Endothelial cell of umbilical vein (primary cell): ENCODE measurements around the gene LMNA.

Experiments
- EZH2 ChIP-seq: IDR thresholded peaks from 2 replicates; pipeline ENCODE4 v1.6.1; 2012; ENCODE audit warnings: borderline replicate concordance, low read depth, mild to moderate bottlenecking, moderate library complexity, low read length, inconsistent platforms; ENCODE audit not compliant: severe bottlenecking
- GATA2 ChIP-seq: IDR thresholded peaks from 2 replicates; pipeline ENCODE4 v1.7.0; 2011; ENCODE audit warnings: low read depth, mild to moderate bottlenecking, moderate library complexity, mixed read lengths, low read length; ENCODE audit not compliant: insufficient read length, insufficient read depth
- TF ChIP-seq, protein P1 (sequence below), 2 donors: IDR thresholded peaks; 1 replicate in 1 of 2; 2 replicates in 1 of 2; pipeline ENCODE4 v1.5.1; 2011; ENCODE audit warnings: low read length in 2 of 2, mild to moderate bottlenecking in 2 of 2, moderate library complexity in 2 of 2, control low read depth in 1 of 2, inconsistent platforms in 1 of 2, low read depth in 1 of 2; ENCODE audit not compliant: insufficient read depth in 1 of 2; ENCODE audit errors: extremely low read depth in 1 of 2
- TF ChIP-seq, protein P2 (sequence below): IDR thresholded peaks from 2 replicates; pipeline ENCODE4 v1.6.1; 2011; ENCODE audit not compliant: insufficient read depth, insufficient read length

DNA sequence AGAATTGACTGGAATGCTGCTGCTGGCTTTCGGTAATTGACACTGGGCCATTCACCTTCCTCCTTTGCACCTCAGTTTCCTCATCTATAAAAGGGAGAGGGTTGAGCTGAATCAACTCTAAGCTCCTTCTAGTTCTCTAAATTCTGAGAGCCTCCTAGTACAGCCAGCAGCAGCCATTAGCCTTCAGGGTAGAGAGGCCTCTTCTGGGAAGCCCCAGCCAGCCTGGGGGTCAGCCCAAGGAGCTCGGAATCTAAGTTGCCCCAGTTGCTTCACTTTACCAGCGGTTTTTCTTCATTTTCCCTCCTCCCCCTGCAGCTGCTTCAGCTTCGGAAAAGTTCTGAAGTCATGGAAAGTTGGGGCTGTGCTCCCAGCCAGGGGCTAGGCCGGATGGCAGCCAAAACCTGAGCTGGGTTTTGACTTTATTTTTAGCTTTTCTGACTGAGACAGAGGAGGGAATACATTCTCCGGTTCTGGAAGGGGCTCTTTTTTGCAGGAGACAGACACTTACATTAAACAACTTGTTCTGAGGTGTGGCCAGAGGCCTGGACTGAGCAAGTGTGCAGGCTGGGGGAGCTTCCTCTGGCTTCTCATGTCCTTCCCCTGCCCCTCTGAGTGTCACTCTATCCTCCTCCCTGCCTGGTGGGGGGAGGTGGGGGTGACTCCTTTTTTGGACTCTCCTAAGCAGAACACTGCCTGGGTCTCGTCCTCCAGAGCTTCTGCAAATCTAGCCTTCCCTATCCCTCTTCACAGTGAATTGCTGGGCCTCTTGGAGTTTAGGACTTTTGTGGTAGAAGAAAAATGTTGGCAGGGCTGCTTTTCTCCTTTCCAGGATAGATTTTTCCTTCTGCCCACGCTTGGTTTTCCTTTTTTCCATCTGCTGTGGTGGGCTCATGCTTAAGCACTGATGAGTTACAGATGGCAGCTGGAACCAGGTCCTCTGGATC is 14.4 kb downstream of the LMNA start:
- TF ChIP-seq, protein P1, sequence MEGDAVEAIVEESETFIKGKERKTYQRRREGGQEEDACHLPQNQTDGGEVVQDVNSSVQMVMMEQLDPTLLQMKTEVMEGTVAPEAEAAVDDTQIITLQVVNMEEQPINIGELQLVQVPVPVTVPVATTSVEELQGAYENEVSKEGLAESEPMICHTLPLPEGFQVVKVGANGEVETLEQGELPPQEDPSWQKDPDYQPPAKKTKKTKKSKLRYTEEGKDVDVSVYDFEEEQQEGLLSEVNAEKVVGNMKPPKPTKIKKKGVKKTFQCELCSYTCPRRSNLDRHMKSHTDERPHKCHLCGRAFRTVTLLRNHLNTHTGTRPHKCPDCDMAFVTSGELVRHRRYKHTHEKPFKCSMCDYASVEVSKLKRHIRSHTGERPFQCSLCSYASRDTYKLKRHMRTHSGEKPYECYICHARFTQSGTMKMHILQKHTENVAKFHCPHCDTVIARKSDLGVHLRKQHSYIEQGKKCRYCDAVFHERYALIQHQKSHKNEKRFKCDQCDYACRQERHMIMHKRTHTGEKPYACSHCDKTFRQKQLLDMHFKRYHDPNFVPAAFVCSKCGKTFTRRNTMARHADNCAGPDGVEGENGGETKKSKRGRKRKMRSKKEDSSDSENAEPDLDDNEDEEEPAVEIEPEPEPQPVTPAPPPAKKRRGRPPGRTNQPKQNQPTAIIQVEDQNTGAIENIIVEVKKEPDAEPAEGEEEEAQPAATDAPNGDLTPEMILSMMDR (IDR thresholded peaks at IDR 0.05; ENCODE audit: extremely low read depth in 1 of 2, insufficient read depth in 1 of 2, low read depth in 1 of 2, low read length in 2 of 2), result no peak
- TF ChIP-seq EZH2, result no peak
- no peak for TF ChIP-seq GATA2
- TF ChIP-seq, protein P2, sequence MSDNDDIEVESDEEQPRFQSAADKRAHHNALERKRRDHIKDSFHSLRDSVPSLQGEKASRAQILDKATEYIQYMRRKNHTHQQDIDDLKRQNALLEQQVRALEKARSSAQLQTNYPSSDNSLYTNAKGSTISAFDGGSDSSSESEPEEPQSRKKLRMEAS, result no peak
